Measurements from ENCODE around the gene CD70.
"Not testable (repeated sequence)": the region's sequence is repeated elsewhere in the genome, so short reads cannot be mapped to it uniquely, and the experiment has no call there.

The CD70 gene

DNA sequence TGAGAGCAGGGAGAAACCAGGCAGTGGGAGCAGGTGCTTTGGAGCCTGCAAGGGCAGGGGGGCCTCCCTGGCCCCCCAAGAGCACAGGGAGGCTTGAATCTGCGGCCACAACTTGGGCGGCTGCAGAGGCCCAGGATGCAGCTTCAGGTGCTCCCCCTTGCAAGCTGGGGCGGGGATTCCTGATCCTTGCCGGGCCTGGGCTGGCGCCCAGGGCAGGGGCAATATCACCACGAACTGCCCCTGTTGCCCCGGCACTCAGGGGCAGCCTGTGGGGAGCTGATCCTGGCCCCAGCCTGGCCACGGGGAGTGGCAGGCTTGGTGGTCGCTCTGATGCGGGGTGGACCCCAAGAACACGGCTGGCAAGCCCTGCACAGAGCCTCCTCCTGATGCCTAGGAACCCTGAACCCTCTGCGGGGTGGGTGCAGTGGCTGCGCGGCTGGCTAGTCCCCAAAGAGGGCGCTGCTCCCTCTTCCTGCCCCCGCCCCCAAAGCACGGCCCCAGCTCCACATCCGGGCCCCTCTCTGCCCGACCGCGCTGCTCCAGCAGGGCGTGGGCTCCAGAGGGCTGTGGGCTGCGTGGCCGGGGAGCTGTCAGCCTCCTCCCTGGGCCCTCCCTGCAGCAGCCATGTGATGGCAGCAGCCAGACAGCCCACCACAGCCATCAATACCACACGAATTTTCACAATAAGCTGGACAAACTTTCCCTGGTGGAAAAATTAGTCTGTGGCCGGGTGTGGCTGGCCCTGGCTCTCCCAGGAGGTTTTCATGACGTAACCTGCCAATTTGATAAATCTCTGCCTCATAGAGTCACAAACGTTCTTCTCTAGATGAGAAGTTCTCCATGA, 39.1 kb downstream of the CD70 start:
- DNase-seq (ENCODE audit: low read depth, low spot score) = no peak
- TF ChIP-seq, protein P1, sequence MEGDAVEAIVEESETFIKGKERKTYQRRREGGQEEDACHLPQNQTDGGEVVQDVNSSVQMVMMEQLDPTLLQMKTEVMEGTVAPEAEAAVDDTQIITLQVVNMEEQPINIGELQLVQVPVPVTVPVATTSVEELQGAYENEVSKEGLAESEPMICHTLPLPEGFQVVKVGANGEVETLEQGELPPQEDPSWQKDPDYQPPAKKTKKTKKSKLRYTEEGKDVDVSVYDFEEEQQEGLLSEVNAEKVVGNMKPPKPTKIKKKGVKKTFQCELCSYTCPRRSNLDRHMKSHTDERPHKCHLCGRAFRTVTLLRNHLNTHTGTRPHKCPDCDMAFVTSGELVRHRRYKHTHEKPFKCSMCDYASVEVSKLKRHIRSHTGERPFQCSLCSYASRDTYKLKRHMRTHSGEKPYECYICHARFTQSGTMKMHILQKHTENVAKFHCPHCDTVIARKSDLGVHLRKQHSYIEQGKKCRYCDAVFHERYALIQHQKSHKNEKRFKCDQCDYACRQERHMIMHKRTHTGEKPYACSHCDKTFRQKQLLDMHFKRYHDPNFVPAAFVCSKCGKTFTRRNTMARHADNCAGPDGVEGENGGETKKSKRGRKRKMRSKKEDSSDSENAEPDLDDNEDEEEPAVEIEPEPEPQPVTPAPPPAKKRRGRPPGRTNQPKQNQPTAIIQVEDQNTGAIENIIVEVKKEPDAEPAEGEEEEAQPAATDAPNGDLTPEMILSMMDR (IDR thresholded peaks at IDR 0.05; ENCODE audit: low read depth, low read length) = no peak
- no peak overlapping the region for H3K4me3 ChIP-seq (ENCODE audit: low read depth, low read length)
- in situ Hi-C loops (cut with HindIII; ENCODE audit: low sequenced_read_pairs) = no loop called here

GRCh38 chr19:6551091-6551490, 39.9 kb downstream of the CD70 start:
- in situ Hi-C loops (cut with HindIII; ENCODE audit: low sequenced_read_pairs) = no loop called here
- TF ChIP-seq, protein P1 (IDR thresholded peaks at IDR 0.05; ENCODE audit: low read depth, low read length) = no peak
- no peak for DNase-seq (ENCODE audit: low read depth, low spot score)
- no peak overlapping the region for H3K4me3 ChIP-seq (ENCODE audit: low read depth, low read length)

- H3K4me3 ChIP-seq (ENCODE audit: low read depth, low read length); DNase-seq (ENCODE audit: low read depth, low spot score); in situ Hi-C loops (cut with HindIII; ENCODE audit: low sequenced_read_pairs): not testable (repeated sequence)
These were observed 40.3 kb downstream of the CD70 start for GRCh38 chr19:6550679-6551078.

DNA sequence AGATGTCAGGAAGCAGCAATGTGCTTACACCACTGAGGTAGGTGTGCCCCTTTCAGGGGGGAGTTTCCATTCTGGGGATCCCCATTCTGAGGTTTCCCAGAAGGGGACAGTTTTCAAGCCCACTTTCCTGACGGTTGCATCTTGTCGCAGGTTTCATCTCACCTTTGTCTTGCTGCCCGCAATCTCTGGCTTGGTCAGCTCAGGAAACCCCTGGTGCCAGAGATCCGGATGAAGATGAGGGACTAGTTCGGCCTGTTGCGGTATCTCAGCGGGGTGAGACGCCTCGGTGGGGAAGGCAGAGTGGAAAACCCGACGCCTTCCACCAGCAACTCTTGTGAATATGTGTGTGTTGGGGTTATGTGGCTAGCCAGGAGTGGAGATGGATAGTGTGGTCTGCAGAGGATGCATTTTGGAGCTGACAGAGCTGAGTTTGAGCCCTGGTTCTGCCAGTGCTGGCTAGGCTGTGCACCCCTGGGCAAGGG, 47.0 kb downstream of the CD70 start:
- DNase-seq (ENCODE audit: low read depth, low spot score) = no peak
- in situ Hi-C loops (cut with HindIII; ENCODE audit: low sequenced_read_pairs) = no loop called here
- H3K4me3 ChIP-seq (ENCODE audit: low read depth, low read length) = no peak overlapping the region
- TF ChIP-seq, protein P1 (IDR thresholded peaks at IDR 0.05; ENCODE audit: low read depth, low read length) = no peak

DNA sequence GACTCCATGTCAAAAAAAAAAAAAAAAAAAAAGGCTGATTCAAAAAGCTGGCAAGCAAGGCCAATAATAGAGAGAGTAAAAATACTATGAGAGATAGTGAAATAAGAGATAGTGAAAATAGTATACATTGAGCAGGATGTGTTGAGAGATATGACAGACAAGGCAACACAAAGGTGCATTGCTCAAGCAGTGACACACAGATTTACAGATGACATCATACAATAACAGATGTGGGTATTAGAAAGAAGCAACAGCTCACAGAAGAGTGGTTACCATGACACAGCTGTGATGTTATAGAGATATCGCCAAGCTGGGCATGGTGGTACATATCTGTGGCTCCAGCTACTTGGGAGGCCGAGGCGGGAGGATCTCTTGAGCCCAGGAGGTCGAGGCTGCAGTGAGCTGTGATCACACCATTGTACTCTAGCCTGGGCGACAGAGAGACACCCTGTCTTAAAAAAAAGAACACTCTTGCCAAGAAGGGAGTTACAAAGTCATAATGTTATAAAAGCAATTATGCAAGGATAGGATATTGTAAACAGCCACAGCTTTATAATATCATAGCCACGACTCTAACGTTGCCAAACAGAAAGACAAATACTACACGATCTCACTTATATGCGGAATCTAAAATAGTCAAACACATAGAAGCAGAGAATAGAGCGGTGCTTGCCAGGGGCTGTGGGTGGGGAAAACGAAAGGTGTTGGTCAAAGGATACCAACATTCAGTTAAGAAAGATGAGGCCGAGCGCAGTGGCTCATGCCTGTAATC, 49.8 kb downstream of the CD70 start:
- no peak overlapping the region for H3K4me3 ChIP-seq (ENCODE audit: low read depth, low read length)
- in situ Hi-C loops (cut with HindIII; ENCODE audit: low sequenced_read_pairs) = no loop called here
- TF ChIP-seq, protein P1 (IDR thresholded peaks at IDR 0.05; ENCODE audit: low read depth, low read length) = no peak
- no peak for DNase-seq (ENCODE audit: low read depth, low spot score)

- TF ChIP-seq, protein P1 (IDR thresholded peaks at IDR 0.05; ENCODE audit: low read depth, low read length) = no peak
- in situ Hi-C loops (cut with HindIII; ENCODE audit: low sequenced_read_pairs) = no loop called here
- DNase-seq (ENCODE audit: low read depth, low spot score) = no peak
These were observed 51.4 kb downstream of the CD70 start for GRCh38 chr19:6539514-6539913.

More at GRCh38 chr19:6539514-6539913, 51.4 kb downstream of the CD70 start:
- H3K4me3 ChIP-seq (ENCODE audit: low read depth, low read length) = no peak overlapping the region
